Endothelial cell (in vitro differentiated cells): Measurements from ENCODE around the gene TRIO. TPM values are rescaled to one million over a fixed set of nuclear protein-coding genes. Genes with fewer than 3 reads are reported as not detected.
A peak's percentile ranks its signal among the peaks of the same experiment; 100 is the strongest.

Experiments used
- DNase-seq: peaks from one replicate; pipeline ENCODE4 v3.0.0; 2021; ENCODE audit warnings: low spot score
- H3K27ac Mint-ChIP-seq: one replicate; pipeline ENCODE4 v1.8.0; 2021; ENCODE audit warnings: mixed read lengths, inconsistent platforms; ENCODE audit not compliant: unreplicated experiment
- H3K27me3 Mint-ChIP-seq: one replicate; pipeline ENCODE4 v1.8.0; 2021; ENCODE audit warnings: mild to moderate bottlenecking, moderate library complexity, mixed read lengths, inconsistent platforms; ENCODE audit not compliant: unreplicated experiment
- H3K36me3 Mint-ChIP-seq: one replicate; pipeline ENCODE4 v1.8.0; 2021; ENCODE audit warnings: mild to moderate bottlenecking, low read depth, mixed read lengths, inconsistent platforms; ENCODE audit not compliant: unreplicated experiment
- H3K4me1 Mint-ChIP-seq: one replicate; pipeline ENCODE4 v1.8.0; 2021; ENCODE audit warnings: mild to moderate bottlenecking, mixed read lengths, inconsistent platforms; ENCODE audit not compliant: unreplicated experiment
- H3K4me3 Mint-ChIP-seq: one replicate; pipeline ENCODE4 v1.8.0; 2021; ENCODE audit warnings: mild to moderate bottlenecking, mixed read lengths, inconsistent platforms; ENCODE audit not compliant: unreplicated experiment
- H3K9me3 Mint-ChIP-seq: one replicate; pipeline ENCODE4 v1.8.0; 2021; ENCODE audit warnings: mixed read lengths, inconsistent platforms; ENCODE audit not compliant: unreplicated experiment
- total RNA-seq: library from RNA; stranded (reverse); fragmentation: NEBNext Ultra II Directional; extraction: Animal tissue kit (Norgen Biotek cat#: 25700); gene quantifications from one replicate; pipeline ENCODE4 v1.2.1, GENCODE V29; 2021; ENCODE audit not compliant: unreplicated experiment
- TF ChIP-seq, protein P1 (sequence below): fragments of 200-600 bp; sonication (generic); IDR thresholded peaks from one replicate; pipeline ENCODE4 v1.5.0; 2021; ENCODE audit warnings: antibody characterized with exemption; ENCODE audit not compliant: unreplicated experiment

Gene TRIO
- total RNA-seq, 1 donor from 2014 or later, result 229 TPM

DNA sequence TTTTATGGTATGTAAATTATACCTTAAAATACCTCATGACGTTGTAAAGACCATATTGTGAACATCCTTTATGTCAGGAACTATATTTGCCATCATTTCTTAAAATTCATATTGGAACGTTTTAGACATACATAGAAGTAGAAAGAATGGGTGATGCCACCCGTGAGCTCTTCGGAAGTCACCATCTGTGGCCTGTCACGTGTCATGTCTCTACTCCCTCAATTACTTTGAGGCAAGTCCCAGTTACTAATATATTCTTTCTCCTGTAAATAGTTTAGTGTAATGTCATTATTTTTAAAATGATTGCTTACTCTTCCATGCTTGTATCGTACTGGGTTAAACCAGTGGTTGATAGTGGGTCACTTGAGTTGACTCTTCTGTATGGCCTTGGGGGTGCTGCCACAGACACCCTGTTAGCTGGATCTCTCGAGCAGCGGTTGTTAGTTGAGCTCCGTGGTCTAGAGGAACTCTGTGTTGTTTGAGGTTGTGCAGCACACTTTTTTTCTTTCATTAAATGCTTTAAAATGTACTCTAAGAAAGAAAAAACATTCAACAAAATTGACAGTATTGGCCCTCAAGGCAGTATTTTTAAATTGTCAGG is 66.2 kb downstream of the TRIO start:
- no peaks in the 10 kb centered on the region for H3K36me3 Mint-ChIP-seq
- no peak for DNase-seq
- H3K27me3 Mint-ChIP-seq, result peaks cover 5% of the 10 kb centered on the region
- no peaks in the 10 kb centered on the region for H3K9me3 Mint-ChIP-seq
- TF ChIP-seq, protein P1, sequence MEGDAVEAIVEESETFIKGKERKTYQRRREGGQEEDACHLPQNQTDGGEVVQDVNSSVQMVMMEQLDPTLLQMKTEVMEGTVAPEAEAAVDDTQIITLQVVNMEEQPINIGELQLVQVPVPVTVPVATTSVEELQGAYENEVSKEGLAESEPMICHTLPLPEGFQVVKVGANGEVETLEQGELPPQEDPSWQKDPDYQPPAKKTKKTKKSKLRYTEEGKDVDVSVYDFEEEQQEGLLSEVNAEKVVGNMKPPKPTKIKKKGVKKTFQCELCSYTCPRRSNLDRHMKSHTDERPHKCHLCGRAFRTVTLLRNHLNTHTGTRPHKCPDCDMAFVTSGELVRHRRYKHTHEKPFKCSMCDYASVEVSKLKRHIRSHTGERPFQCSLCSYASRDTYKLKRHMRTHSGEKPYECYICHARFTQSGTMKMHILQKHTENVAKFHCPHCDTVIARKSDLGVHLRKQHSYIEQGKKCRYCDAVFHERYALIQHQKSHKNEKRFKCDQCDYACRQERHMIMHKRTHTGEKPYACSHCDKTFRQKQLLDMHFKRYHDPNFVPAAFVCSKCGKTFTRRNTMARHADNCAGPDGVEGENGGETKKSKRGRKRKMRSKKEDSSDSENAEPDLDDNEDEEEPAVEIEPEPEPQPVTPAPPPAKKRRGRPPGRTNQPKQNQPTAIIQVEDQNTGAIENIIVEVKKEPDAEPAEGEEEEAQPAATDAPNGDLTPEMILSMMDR, result no peak
- no peak overlapping the region for H3K27ac Mint-ChIP-seq
- H3K4me1 Mint-ChIP-seq, result peaks cover 50% of the 10 kb centered on the region
- no peak overlapping the region for H3K4me3 Mint-ChIP-seq

DNA sequence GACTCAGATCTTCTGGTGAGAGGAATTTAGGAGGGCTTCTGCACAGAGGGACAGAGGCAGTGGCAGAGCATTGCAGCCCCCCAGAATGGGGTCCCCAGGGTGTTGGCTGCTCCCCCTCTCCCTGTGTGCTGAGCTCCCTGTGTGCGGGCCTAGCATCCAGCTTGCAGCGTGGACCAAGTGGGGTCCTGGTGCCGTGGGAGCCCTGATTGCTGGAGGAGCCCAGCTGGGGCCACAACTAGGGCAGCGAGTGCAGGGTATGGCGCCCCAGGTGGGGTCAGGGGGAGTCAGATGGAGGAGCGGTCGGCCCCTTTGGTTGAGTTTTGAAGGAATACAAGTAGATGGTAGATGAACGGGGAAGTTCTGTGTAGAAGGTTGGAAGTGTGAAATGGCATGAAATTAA is 66.7 kb downstream of the TRIO start:
- Mint-ChIP-seq H3K27ac (no peak overlapping the region), H3K4me3 (no peak overlapping the region), H3K4me1 (peaks cover 44% of the 10 kb centered on the region), H3K9me3 (no peaks in the 10 kb centered on the region), H3K36me3 (no peaks in the 10 kb centered on the region), H3K27me3 (peaks cover 5% of the 10 kb centered on the region)
- no peak for DNase-seq
- TF ChIP-seq, protein P1, result no peak

DNA sequence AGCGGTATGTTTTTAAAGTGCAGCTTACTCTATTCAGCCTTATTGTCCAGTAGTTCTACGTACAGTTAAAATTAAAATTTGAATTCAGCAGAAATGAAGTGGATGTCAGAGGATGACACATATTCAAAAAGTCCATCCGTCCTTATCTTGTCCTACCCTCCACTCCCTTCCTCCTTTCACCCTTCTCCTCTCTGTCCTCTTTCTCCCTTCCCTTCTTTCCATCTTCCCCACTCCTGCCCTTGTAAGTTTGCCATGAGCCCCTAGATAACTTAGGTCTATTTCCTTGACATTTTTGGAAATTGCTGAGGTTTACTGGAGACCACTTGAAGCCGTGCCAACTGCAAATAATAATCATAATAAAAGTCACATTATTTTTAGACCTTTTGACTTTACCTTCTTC is 67.6 kb downstream of the TRIO start:
- peak overlapping the region; percentile 74 for H3K27ac Mint-ChIP-seq
- no peaks in the 10 kb centered on the region for H3K36me3 Mint-ChIP-seq
- peaks cover 40% of the 10 kb centered on the region for H3K4me1 Mint-ChIP-seq
- no peak for DNase-seq
- no peaks in the 10 kb centered on the region for H3K9me3 Mint-ChIP-seq
- TF ChIP-seq, protein P1, result no peak
- no peak overlapping the region for H3K4me3 Mint-ChIP-seq
- peaks cover 8% of the 10 kb centered on the region for H3K27me3 Mint-ChIP-seq

DNA sequence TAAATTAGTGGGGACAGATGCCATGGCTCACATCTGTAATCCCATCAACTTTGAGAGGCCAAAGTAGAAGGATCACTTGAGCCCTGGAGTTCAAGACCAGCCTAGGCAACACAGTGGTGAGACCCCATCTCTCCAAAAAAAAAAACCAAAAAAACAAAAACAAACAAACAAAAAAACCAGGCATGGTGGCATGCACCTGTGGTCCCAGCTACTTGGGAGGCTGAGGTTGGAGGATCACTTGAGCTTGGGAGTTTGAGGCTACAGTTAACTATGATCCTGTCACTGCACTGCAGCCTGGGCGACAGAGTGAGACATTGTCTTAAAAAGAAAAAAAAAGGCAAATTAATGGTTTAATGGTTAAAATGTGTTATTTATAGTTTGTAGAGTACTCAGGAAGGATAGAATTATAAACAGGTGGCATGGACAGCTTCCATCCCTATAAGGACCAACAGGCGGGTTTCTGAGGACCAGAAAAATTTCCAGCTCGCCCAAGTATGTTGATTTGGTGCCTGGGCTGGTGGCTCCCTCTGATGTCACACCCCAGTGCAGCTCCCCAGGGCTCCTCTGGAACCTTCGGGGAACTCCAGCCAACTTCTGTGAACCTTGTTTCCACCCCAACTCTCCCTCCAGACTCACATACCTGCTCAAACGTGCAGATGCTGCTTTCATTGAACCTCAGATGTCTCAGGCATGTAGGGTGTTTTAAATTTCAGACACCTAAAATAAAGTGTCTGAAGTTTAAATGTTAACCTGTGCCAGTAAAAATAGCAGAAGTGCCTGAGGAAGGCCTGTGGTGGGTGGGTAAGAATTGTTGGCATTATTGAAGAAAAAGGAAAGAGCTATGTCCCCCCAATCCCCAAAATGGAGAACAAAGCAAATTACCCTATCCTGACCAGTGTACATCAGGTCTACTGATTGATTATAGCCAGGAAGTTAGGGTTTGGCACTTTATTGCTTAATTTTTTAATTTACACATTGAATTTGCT is 69.0 kb downstream of the TRIO start:
- no peak for DNase-seq
- H3K27ac Mint-ChIP-seq, result peak overlapping the region; percentile 58
- H3K27me3 Mint-ChIP-seq, result peaks cover 8% of the 10 kb centered on the region
- H3K36me3 Mint-ChIP-seq, result no peaks in the 10 kb centered on the region
- H3K4me3 Mint-ChIP-seq, result no peak overlapping the region
- TF ChIP-seq, protein P1, result no peak
- H3K4me1 Mint-ChIP-seq, result peaks cover 46% of the 10 kb centered on the region
- no peaks in the 10 kb centered on the region for H3K9me3 Mint-ChIP-seq

DNA sequence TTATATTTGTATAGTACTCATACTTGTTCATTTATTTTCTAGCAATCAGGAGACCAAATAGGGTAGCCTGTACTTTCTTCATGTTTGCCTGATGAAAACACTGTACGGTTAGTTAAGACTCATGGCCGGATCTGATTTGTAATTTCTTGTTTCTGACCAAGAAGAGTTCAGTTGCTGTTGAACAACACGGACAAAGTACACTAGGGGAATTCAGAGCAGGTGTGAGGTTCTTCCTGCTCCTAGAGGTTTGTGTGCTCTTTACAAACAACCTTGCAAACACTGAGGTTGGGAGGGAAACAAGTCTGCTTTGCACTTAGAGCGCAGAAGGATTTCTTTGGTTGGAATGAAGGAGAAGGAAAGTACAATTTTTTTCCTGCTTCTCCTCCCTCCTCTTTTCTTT is 69.7 kb downstream of the TRIO start:
- Mint-ChIP-seq H3K4me3 (no peak overlapping the region), H3K4me1 (peaks cover 51% of the 10 kb centered on the region), H3K9me3 (no peaks in the 10 kb centered on the region), H3K36me3 (no peaks in the 10 kb centered on the region), H3K27me3 (peaks cover 6% of the 10 kb centered on the region), H3K27ac (peak overlapping the region; percentile 64)
- TF ChIP-seq, protein P1, result no peak
- no peak for DNase-seq
